Measurements from ENCODE around the gene LRRC59. TPM values are rescaled to one million over a fixed set of nuclear protein-coding genes. Genes with fewer than 3 reads are reported as not detected.
"Not testable (repeated sequence)": the region's sequence is repeated elsewhere in the genome, so short reads cannot be mapped to it uniquely, and the experiment has no call there.

Gene LRRC59
- total and polyA plus RNA-seq, 3 donors from 2014 or later, result 56.0 to 74.4 (median 62.2) TPM

DNA sequence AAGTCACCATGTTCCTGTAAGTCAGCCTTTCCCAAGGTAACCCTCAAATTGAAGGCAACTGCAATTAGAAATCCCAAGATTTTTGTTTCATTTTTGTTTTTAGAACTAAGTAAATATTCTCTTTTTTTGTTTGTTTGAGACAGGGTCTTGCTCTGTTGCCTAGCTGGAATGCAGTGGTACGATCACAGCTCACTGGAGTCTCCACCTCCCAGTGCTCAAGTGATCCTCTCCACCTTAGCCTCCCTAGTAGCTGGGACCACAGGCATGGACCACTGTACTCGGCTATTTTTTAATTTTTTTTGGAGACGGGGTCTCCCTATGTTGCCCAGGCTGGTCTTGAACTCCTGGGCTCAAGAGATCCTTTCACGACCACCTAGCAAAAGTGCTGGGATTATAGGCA is 10.6 kb upstream of the LRRC59 start:
- Histone ChIP-seq H3K9me3 (no peaks in the 10 kb centered on the region), H3K4me3 (no peak overlapping the region), H3K4me1 (no peaks in the 10 kb centered on the region), H3K27ac (no peak overlapping the region), H3K36me3 (ENCODE audit: low read depth, missing control alignments) (no peaks in the 10 kb centered on the region), H3K27me3 (no peaks in the 10 kb centered on the region)
- no peak for DNase-seq
- WGBS, 2 donors, result 67 to 76% methylated on average over 4 of the region's 4 CpGs
- TF ChIP-seq, protein P1, sequence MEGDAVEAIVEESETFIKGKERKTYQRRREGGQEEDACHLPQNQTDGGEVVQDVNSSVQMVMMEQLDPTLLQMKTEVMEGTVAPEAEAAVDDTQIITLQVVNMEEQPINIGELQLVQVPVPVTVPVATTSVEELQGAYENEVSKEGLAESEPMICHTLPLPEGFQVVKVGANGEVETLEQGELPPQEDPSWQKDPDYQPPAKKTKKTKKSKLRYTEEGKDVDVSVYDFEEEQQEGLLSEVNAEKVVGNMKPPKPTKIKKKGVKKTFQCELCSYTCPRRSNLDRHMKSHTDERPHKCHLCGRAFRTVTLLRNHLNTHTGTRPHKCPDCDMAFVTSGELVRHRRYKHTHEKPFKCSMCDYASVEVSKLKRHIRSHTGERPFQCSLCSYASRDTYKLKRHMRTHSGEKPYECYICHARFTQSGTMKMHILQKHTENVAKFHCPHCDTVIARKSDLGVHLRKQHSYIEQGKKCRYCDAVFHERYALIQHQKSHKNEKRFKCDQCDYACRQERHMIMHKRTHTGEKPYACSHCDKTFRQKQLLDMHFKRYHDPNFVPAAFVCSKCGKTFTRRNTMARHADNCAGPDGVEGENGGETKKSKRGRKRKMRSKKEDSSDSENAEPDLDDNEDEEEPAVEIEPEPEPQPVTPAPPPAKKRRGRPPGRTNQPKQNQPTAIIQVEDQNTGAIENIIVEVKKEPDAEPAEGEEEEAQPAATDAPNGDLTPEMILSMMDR (IDR thresholded peaks at IDR 0.05), result no peak
- no peak for TF ChIP-seq POLR2A (IDR thresholded peaks at IDR 0.05)
- intact Hi-C loops (cut with DNase I; ENCODE audit: low total_unique reads), result no loop called here

DNA sequence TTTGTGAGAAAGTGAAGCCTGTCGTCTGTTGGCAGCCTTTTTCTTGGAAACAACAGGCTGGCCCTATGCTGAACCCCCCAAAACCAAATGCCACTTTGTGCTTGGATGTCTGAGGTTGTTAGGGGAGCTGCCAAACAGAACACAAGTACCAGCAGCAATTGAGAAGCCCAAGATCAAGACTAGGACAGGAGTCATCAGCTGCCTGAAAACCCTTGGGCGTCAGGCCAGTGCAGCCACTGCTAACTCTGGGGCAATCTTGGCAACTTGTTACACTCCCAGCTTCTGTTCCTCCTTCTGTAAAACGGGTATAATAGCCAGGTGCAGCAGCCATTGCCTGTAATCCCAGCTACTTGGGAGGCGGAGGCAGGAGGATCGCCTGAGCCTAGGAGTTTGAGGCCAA is 9.3 kb upstream of the LRRC59 start:
- WGBS, 2 donors, result 82 to 88% methylated on average over 5 of the region's 5 CpGs
- Histone ChIP-seq H3K36me3 (ENCODE audit: low read depth, missing control alignments) (no peaks in the 10 kb centered on the region), H3K4me3 (no peak overlapping the region), H3K4me1 (no peaks in the 10 kb centered on the region), H3K9me3 (no peaks in the 10 kb centered on the region), H3K27me3 (no peaks in the 10 kb centered on the region), H3K27ac (no peak overlapping the region)
- TF ChIP-seq POLR2A (IDR thresholded peaks at IDR 0.05), result no peak
- TF ChIP-seq, protein P1 (IDR thresholded peaks at IDR 0.05), result no peak
- DNase-seq, result no peak
- intact Hi-C loops (cut with DNase I; ENCODE audit: low total_unique reads), result no loop called here

DNA sequence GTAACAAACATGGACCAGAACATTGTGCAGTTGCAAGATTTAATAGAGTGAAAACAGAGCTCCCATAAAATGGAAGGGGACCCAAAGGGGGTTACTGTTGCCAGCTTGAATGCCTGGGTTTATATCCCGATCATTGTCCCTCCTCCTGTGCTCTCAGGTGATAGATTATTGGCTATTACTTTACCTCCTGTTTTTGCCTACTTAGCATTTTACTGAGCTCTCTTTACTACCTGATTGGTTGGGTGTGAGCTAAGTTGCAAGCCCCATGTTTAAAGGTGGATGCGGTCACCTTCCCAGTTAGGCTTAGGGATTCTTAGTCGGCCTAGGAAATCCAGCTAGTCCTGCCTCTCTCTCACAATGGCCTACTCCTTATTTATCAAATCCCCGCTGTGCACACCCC is 8.0 kb upstream of the LRRC59 start:
- intact Hi-C loops (cut with DNase I; ENCODE audit: low total_unique reads); DNase-seq; H3K9me3 ChIP-seq; H3K27ac ChIP-seq; H3K27me3 ChIP-seq; H3K4me3 ChIP-seq; H3K36me3 ChIP-seq (ENCODE audit: low read depth, missing control alignments); H3K4me1 ChIP-seq: not testable (repeated sequence)
- WGBS, 2 donors, result 81 to 90% methylated on average over 4 of the region's 4 CpGs

DNA sequence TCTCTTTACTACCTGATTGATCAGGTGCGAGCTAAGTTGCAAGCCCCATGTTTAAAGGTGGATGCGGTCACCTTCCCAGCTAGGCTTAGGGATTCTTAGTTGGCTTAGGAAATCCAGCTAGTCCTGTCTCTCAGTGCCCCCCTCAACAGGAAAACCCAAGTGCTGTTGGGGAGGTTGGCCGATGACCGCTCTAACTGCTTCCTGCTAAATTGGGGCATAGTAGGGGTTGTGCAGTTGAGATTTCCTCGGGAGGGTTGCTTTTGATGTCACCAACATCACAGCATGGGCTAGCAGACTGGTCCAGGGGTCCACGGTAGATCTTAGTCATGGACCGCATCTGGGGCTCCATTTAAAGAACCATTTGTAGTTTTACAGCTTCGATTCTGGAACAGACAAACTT is 2.3 kb upstream of the LRRC59 start:
- H3K9me3 ChIP-seq; intact Hi-C loops (cut with DNase I; ENCODE audit: low total_unique reads); H3K27ac ChIP-seq; DNase-seq; H3K36me3 ChIP-seq (ENCODE audit: low read depth, missing control alignments); H3K27me3 ChIP-seq; H3K4me3 ChIP-seq: not testable (repeated sequence)
- H3K4me1 ChIP-seq, result peaks cover 28% of the 10 kb centered on the region
- 98 to 99% methylated on average over 8 of the region's 8 CpGs for WGBS, 2 donors

DNA sequence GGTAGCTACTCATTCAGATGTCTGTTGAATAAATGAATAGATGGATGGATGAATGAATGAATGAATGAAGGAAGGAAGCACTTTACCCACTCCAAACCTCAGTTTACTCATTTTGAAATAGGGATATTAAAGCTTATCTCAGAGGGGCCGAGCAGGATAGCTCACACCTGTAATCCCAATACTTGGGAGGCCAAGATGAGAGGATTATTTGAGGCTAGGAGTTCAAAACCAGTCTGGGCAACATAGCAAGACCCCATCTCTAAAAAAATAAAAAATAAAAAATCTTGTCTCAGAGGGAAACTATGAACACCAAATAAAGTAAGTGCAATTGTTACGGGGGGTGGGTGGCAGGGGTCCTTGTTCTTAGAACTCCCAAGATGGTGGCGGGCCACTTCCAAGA is 1.3 kb upstream of the LRRC59 start:
- WGBS, 2 donors, result 92 to 96% methylated on average over 3 of the region's 3 CpGs
- DNase-seq; H3K27me3 ChIP-seq; H3K27ac ChIP-seq; intact Hi-C loops (cut with DNase I; ENCODE audit: low total_unique reads); H3K4me3 ChIP-seq; H3K36me3 ChIP-seq (ENCODE audit: low read depth, missing control alignments); H3K9me3 ChIP-seq: not testable (repeated sequence)
- H3K4me1 ChIP-seq, result peaks cover 28% of the 10 kb centered on the region

DNA sequence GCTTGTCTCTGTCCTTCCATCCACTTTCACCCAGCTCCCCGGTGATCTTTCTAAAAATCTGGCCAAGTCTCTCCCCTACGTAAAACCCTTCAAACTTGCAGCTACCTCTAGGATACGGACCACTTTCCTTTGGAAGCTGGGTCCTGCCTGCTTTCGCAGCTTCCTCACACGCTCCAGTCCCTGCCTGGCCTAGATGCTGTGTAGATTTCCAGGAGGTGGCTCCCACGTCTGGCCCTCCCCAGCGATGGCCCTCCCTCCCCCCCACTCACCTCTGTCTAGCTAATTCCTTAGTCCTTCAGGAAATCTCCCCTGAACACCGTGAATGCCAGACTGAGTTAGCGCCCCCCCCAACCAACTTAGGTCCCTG is 579 bp upstream of the LRRC59 start:
- intact Hi-C loops (cut with DNase I; ENCODE audit: low total_unique reads), result no loop called here
- no peak for TF ChIP-seq POLR2A (IDR thresholded peaks at IDR 0.05)
- TF ChIP-seq, protein P1 (IDR thresholded peaks at IDR 0.05), result no peak
- no peak overlapping the region for H3K27ac ChIP-seq
- 38% methylated on average over 9 of the region's 9 CpGs for WGBS, 2 donors
- no peak for DNase-seq
- H3K9me3 ChIP-seq, result no peaks in the 10 kb centered on the region
- peak overlapping the region; percentile 87 to 92 for H3K4me3 ChIP-seq
- no peaks in the 10 kb centered on the region for H3K27me3 ChIP-seq
- H3K36me3 ChIP-seq (ENCODE audit: low read depth, missing control alignments), result no peaks in the 10 kb centered on the region
- peaks cover 28% of the 10 kb centered on the region for H3K4me1 ChIP-seq
